HG03280 (cell line): ENCODE results near the gene HOXB3.
A peak's percentile ranks its signal among the peaks of the same experiment; 100 is the strongest.

ENCODE experiments used
- ATAC-seq: cut with Tn5 transposase; IDR thresholded peaks from one replicate; pipeline ENCODE4 v1.9.1; 2021; ENCODE audit warnings: mild to moderate bottlenecking, moderate library complexity; ENCODE audit not compliant: unreplicated experiment

Gene HOXB3

DNA sequence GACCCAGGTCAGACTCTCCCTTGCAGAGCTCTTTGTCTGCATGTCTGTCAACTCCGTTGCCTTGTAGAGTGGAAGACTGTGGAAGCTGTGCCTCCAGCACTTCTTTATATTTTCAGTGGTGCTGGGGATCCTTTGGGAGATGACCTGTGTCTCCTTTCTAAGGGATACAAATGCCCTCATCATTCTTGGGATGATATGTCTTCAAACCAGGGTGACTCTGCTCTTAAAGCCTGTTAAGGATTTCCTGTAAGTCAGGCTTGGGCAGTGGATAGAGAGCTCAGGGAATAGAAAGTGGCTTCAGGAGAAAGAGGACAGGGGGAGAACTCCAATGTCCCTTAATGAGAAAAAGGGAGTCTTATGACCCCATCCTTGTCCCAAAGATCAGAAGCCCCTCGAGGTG, 1.5 kb downstream of the HOXB3 start:
- no peak for ATAC-seq

DNA sequence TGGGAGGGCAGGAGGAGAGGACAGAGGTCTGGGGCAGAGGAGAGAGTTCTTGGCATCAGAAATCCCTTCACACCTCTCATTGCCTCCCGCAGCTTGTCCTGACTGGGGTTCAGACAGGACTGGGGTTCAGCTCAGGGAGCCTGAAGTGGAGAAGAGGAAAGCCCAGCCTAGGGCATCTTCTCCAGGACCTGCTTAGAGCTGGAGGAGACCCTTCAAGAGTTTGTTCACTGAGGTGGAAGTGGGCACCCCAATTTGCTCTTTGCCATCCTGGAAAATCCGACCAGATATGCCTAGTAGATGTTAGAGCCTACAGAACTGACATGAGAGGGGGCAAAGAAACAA, 2.0 kb downstream of the HOXB3 start:
- ATAC-seq: no peak

- ATAC-seq: no peak
These were observed 2.6 kb downstream of the HOXB3 start for GRCh38 chr17:48587276-48588073.

DNA sequence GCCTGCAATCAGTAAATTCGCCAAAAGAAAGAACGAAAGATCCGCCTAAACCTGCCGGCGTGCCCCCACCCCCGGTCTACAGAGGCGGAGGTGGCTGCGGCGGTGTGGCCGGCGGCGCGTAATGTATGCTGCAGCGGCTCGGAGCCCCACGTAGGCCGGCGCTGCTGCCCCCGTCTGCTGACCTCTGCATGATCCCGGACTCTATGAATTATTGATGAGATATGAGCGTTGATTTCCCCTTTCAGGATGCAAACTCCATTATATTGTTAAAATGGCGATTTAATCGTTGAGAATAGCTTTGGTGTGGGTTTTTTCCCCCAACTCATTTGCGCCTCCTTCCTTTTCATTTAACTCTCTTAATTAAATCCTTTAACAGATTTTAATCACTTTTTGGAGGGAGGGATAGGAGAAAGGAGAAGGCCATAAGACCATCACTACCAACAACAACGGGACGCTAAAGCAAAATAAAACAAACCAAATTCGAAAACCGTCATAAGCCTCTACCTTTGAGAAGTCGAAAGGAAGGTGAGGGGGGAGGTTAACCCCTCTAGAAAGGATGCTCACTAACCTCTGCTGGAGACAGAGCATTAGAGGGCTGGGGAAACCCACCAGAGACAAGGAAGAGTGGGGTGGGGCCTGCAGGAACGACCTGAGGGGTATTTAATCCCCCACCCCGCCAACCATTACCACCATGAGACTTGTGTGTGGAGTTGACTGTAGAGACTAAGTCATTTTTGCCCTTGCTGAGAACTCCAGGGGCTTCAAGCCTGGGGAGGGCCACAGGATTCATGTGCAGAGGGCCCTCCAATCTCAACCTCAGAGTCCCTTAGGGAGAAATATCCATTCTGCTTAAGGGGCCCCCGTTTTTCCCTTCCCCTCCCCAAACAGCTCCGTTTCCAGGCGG, 3.4 kb downstream of the HOXB3 start:
- no peak for ATAC-seq

DNA sequence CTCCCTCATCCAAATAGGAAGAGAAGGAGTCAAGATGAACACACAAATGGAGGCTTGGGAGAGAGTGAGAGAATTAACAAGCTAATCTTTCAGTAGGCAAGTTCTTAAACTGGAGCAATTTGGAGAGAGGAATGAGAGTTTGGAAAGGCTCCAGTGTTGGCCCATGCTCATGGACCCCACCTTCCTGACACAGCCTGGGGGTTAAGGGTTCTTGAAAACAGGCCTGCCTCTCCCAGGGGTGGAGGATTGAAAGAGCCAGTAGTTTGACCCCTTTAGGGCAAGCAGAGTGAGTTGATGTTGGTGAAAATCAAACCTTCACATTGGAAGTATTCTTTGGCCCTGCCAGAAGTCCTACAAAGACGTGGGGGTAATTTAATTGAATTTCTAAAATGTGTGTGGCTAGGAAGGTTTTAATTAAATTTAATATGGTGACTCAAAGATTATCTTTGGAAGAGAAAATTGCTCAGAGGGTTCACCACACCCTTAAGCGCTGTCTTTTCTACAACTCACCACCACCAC, 5.8 kb downstream of the HOXB3 start:
- ATAC-seq: no peak

- ATAC-seq: no peak
These were observed 6.3 kb downstream of the HOXB3 start for GRCh38 chr17:48583708-48584222.

DNA sequence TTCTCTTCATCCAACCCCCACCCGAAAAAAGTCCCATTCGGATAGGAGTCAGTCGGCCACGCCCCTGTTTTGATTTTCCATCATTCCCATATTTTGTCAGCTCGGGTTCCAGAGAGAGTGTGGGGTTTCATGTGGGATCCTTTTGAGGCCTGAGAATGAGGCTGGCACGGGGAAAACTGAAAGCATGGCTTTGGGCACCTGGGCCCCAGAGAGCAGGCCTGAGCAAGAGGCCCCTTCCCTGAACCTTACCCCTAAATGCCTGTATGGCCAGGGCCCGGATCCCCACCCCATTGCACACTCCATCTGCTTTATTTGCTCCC, 7.3 kb downstream of the HOXB3 start:
- ATAC-seq: no peak

DNA sequence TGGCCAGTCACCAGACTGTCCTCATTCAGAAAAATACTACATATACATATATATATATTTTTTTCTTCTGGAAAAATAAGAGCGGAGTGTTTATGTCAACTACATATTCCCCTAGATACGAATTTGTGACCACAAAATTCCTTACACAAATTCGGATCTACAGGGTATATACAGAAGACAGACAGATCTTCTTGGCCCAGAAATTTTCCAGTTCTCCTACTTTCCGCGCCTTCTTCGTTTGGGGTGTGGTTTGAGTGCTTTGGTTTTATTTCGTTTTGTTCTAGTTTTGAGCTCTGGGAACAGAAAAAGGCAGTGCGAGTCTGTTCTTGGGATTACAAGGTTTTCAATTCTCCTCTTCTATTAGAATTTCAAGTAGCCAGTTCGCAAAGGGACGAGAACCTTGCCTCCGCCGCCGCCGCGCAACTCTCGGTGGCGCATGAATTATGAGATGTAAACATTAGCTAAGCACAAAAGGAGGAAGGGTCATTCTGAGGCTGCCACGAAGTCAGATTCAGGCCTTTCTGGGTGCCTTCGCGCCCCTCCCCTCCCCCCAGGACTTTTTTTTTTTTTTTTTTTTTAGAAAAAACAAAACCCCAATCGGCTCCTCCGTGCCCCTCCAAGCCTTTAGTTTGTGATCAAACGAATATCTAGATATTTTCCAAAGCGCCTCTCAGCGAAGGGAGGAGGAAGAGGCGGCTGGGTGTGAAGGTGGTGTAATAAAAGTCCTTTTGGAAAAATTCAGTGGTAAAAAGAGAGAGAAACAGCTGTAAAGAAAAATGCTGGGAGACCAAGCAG, 10.1 kb downstream of the HOXB3 start:
- ATAC-seq: no peak

DNA sequence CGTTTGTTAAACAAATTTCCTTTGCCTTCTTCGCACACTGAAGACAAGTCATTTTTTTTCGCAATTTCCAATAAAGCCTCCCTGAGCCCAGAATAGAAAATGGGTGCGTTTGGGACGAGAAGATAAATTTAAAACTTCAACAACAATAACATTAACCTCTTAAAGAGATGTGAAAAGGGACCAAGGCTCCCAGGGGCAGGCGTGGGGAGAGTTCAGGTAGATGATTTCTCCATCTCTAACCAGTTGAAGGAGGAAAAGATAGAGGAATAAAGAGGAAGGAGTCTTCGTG, 10.6 kb downstream of the HOXB3 start:
- no peak for ATAC-seq

DNA sequence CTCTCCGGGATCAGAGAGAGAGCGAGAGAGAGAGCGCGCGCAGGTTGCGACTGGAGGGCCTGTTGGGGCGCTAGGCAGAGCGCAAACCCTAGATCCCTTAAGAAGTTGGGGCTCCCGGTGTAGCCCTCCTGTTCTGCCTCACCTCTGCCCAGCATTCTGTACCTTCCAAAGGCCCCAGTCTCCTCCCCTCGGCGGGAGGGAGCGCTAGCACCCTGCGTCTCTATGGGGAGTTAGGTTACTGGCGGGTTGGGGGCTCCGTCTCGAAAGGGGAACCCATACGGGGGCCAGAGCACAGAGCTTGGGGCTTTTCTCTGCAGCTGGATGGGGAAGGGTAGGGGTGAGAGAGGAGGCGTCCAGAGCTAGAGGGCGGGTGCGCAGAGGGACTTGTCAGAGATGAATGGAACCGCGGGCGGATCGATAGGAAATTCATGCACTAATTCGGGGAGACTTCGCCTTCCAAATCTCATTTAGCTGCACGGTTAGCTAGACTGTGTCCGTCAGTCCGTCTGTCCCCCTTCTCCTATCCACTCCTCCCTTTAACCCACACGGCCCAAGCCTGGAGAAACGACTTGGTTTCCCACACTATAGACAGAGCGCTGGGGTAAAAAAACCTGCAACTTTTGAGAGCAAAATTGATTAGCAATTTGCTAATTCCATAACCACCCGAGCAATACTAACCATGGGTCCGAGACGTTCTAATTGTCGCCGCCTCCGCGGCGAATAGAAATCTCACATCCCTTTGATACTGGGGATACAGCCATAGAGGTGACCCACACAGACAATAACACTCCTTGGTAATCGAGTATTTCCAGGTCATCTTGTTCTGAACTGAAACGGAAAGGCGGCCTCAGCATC, 11.2 kb downstream of the HOXB3 start:
- peak; percentile 41 for ATAC-seq

DNA sequence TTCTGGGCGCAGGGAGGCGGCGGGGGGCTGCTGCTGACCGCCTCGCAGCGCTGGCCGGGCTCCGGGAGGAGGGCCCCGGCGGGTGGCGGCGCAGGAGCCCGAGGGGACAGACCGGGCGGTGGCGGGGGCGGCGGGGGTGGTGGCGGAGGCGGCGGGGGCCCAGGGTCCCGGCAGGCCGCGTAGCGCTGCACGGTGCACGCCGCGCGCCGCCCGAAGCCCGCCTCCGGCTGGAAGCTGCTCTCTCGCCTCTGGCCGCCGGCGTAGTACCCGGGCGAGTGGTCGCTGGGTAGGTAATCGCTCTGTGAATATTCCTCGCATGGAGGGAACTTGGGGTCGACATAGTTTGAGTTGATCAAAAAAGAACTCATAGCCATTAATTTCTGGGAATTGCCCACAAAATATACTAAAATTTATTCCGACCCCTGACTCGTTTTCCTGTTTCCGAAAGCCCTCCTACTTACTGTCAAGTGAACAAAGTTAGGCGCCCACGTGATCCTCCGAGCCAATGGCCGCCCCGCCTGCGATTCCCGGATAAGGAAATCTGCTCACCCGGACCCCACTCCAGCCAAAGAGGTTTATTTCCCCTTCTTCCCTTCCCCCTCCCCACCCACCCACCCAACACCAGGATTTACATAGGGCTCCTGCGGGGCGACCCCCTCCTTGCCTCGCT, 12.0 kb downstream of the HOXB3 start, which contains the start of gene HOXB4:
TSS of gene HOXB4 (minus strand) at position 405 of the 670 bp plus-strand sequence. CDS start at position 374, 31 bp downstream.
- ATAC-seq: peak; percentile 63

- peak; percentile 6 for ATAC-seq
These were observed 12.6 kb downstream of the HOXB3 start for GRCh38 chr17:48577330-48577945.

- ATAC-seq: no peak
These were observed 13.3 kb downstream of the HOXB3 start for GRCh38 chr17:48576479-48577309.

GRCh38 chr17:48575673-48576478, 14.2 kb downstream of the HOXB3 start:
- no peak for ATAC-seq

- no peak for ATAC-seq
These were observed 14.9 kb downstream of the HOXB3 start for GRCh38 chr17:48575066-48575582.

DNA sequence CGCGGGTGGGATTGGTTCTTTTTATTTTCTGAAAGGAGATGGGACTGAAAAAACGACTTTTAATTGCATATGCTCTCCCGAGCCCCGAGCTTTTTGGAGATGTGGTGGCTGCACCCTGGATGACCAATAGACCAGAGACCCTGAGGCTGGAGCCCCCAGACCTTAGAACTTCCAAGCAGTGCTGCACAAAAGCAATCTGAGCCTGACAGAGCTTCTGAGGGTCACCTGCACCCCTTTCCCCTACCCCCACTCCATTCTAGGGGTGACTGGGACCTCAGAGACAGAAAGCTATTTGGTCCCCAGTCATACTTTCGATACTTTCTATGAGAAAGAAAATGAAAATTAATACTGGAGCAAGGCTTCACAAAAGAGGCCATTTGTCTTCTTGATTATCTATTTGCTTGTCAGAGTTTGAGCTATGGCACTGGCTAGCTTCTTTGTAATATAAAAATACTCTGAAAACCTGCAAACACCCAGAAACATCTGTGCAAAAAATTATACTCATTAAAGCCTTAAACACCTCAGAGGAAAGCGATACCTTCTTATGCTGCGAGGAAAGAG, 15.5 kb downstream of the HOXB3 start:
- no peak for ATAC-seq

DNA sequence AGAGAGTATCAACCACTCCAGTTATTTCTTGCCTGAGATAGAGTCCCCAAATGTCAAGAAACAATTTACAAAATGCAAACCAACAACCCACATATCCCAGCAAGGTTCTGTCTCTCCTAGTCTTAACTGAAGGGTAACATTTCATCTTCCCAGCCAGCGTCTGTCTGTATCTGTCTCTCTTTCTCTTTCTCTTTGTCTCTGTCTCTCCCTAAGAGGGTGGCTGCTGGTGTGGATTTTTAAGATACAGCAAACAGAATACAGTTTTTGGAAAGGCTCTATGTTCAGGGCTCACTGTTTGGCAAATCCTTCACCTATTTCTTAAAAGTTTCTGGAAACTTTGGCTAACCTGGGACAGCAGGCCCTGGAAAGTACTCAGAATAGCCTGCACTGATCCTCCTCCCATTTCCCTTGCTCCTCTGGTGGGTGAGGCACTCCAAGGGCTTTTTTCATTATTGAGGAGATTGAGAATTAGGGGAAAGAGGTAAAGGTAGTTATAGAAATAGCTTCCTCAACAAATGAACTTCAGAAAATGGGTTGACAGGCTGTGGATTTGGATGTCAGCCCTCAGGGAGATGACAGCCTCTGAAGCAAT, 18.1 kb downstream of the HOXB3 start:
- ATAC-seq: no peak
